ENCODE data around the gene SLC26A11.

- TF ChIP-seq CTCF (IDR thresholded peaks at IDR 0.05) = no peak
- peak in 1 of 2 donors; percentile 5 for TF ChIP-seq POLR2A (IDR thresholded peaks at IDR 0.05)
Measured at GRCh38 chr17:80294210-80294609, 74.0 kb downstream of the SLC26A11 start.
